H1 (cell line): Measurements from ENCODE around the gene SLC66A2.

Source experiments
- ATF3 ChIP-seq: IDR thresholded peaks from 2 replicates; pipeline ENCODE4 v1.6.1; 2011; ENCODE audit warnings: low read depth, mild to moderate bottlenecking, low read length; ENCODE audit not compliant: insufficient read depth
- CBX5 ChIP-seq: fragments of 300-800, 300-1000 bp; sonication (generic); IDR thresholded peaks from 2 replicates; pipeline ENCODE4 v1.7.1; 2016; ENCODE audit warnings: antibody characterized with exemption, low read length, low read depth
- CHD2 ChIP-seq: IDR thresholded peaks from 2 replicates; pipeline ENCODE4 v1.6.1; 2012; ENCODE audit warnings: low read length, improper control_type of control experiment
- CREB1 ChIP-seq: IDR thresholded peaks from 2 replicates; pipeline ENCODE4 v1.6.1; 2012; ENCODE audit warnings: inconsistent platforms
- CTCF ChIP-seq, 3 experiments: IDR thresholded peaks; 1 replicate in 2 of 3; 2 replicates in 1 of 3; pipeline versions ENCODE4 v1.5.1 to v1.6.1; 2011; ENCODE audit warnings: low read length in 3 of 3, mild to moderate bottlenecking in 3 of 3, inconsistent platforms in 2 of 3, low read depth in 1 of 3, moderate library complexity in 1 of 3; ENCODE audit not compliant: insufficient read depth in 1 of 3; ENCODE audit errors: control extremely low read depth in 1 of 3
- EP300 ChIP-seq, 2 experiments: IDR thresholded peaks; 1 replicate in 1 of 2; 2 replicates in 1 of 2; pipeline ENCODE4 v1.6.1; 2011 to 2012; ENCODE audit warnings: low read depth in 2 of 2, low read length in 2 of 2, mild to moderate bottlenecking in 2 of 2, borderline replicate concordance in 1 of 2, inconsistent platforms in 1 of 2, moderate library complexity in 1 of 2
- EZH2 ChIP-seq: fragments of 200-600 bp; sonication (generic); IDR thresholded peaks from 2 replicates; pipeline ENCODE4 v1.7.1; 2012; ENCODE audit warnings: low read depth, mild to moderate bottlenecking, moderate library complexity, low read length, inconsistent platforms; ENCODE audit not compliant: severe bottlenecking
- HDAC6 ChIP-seq: IDR thresholded peaks from one replicate; pipeline ENCODE4 v1.7.1; 2012; ENCODE audit warnings: low read depth, mild to moderate bottlenecking, inconsistent platforms, low read length, moderate library complexity
- JUN ChIP-seq: IDR thresholded peaks from 2 replicates; pipeline ENCODE4 v1.6.1; 2011; ENCODE audit warnings: low read depth, mild to moderate bottlenecking, improper control_type of control experiment, low read length
- NRF1 ChIP-seq: IDR thresholded peaks from 2 replicates; pipeline ENCODE4 v1.6.1; 2011; ENCODE audit warnings: mild to moderate bottlenecking, low read depth, low read length, improper control_type of control experiment
- POLR2A ChIP-seq, 2 experiments: IDR thresholded peaks; 1 replicate in 1 of 2; 2 replicates in 1 of 2; pipeline ENCODE4 v1.6.1; 2011; ENCODE audit warnings: low read depth in 2 of 2, low read length in 2 of 2, mild to moderate bottlenecking in 2 of 2; ENCODE audit errors: control extremely low read depth in 1 of 2
- POU5F1 ChIP-seq: IDR thresholded peaks from 2 replicates; pipeline ENCODE4 v1.6.1; 2011; ENCODE audit warnings: low read depth, mild to moderate bottlenecking, low read length, moderate library complexity
- TAF7 ChIP-seq: optimal IDR thresholded peaks from 2 replicates; pipeline ENCODE3; 2011; ENCODE audit warnings: low read depth, mild to moderate bottlenecking, inconsistent platforms, low read length, moderate library complexity, borderline replicate concordance
- TBP ChIP-seq: IDR thresholded peaks from 2 replicates; pipeline ENCODE4 v1.6.1; 2011; ENCODE audit warnings: low read depth, low read length, improper control_type of control experiment

- TF ChIP-seq CTCF (IDR thresholded peaks at IDR 0.05; ENCODE audit: control extremely low read depth in 1 of 3, insufficient read depth in 1 of 3, low read depth in 1 of 3, low read length in 3 of 3) (no peak), CBX5 (no peak), CREB1 (no peak), ATF3 (no peak), POLR2A (IDR thresholded peaks at IDR 0.05; ENCODE audit: control extremely low read depth in 1 of 2, low read depth in 2 of 2, low read length in 2 of 2) (no peak), CHD2 (no peak), EZH2 (no peak), TBP (no peak), EP300 (IDR thresholded peaks at IDR 0.05; ENCODE audit: borderline replicate concordance in 1 of 2, low read depth in 2 of 2, low read length in 2 of 2) (no peak), POU5F1 (no peak), TAF7 (no peak), NRF1 (no peak), JUN (no peak), HDAC6 (no peak)
Measured at GRCh38 chr18:79855147-79855933, 96.1 kb downstream of the SLC66A2 start.
